ENCODE measurements around the gene TBC1D9B.

DNA sequence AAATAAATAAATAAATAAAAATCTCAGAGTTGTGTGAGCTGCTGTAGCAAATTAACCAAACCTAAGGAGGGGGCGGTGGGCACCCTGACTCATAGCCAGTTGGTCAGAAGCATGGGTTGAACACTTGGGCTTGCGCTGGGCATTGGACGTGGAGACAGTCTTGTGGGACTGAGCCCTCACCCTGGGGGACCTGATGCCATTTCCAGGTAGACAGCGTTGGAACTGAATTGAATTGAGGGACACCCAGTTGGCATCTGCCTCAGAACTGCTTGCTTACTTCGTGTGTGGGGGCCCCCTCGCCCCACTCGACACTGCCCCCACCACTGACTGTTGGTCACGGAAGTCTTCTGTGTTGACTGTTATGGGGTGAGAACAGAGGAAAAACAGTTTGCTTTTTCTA lies 19.0 kb upstream of the TBC1D9B start:
- TF ChIP-seq CTCF (conservative IDR thresholded peaks at IDR 0.05; ENCODE audit: low read depth, low read length) (no peak), EZH2phosphoT487 (IDR thresholded peaks at IDR 0.05; ENCODE audit: borderline replicate concordance, low read length) (no peak)
